KBM-7 (cell line): ENCODE data around the gene GALNT14.
"Not testable (repeated sequence)": the region's sequence is repeated elsewhere in the genome, so short reads cannot be mapped to it uniquely, and the experiment has no call there.

Experiments
- DNase-seq: peaks from one replicate; pipeline ENCODE4 v3.0.0-alpha.2; 2015
- in situ Hi-C: fragments of 300-500 bp; cut with MboI; formaldehyde crosslinking; loops from 2 replicates; pipeline ENCODE4 v1.14.3; 2020; ENCODE audit warnings: low sequenced_read_pairs, low pct_unique_long_range_greater_than_20kb, mixed read lengths

GALNT14 gene

DNA sequence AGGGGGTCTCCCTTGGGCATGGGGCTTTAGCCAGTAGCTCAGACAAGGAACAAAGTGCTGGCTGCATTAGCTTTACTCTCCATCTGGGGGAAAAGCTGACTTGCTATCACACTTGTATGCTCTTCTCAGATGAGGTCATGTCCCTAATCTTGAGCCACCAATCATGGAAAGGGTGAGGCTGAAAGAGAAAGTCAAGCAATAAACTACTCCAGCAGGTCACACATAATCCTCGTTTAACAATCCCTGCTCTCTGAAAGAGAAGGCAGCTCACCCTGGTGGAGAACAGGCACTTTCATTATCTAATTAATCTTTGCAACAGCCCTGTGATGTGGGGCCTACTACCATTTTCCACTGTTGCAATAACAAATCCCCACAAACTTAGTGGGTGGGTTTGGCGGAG is 201.3 kb downstream of the GALNT14 start:
- DNase-seq: no peak
- in situ Hi-C loops: no loop called here

DNA sequence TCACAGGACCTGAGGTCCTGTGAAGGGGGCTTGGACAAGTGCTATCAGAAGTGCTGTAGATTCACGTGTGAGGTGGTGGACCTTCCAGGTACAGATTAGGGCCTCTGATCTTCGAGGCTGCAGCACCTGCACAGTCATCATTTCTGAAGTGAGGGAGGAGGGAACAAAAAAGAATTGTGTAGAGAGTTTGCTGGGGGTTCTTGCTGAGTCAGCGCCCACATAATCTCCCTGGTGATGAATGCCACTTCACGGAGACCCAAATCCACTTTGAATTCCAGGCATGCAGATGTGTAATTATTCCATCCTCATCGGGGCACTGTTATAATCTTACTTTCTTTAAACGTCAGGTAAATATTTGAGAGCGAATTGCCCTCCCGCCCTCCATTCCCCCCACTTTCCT is 202.4 kb downstream of the GALNT14 start:
- in situ Hi-C loops: no loop called here
- no peak for DNase-seq

DNA sequence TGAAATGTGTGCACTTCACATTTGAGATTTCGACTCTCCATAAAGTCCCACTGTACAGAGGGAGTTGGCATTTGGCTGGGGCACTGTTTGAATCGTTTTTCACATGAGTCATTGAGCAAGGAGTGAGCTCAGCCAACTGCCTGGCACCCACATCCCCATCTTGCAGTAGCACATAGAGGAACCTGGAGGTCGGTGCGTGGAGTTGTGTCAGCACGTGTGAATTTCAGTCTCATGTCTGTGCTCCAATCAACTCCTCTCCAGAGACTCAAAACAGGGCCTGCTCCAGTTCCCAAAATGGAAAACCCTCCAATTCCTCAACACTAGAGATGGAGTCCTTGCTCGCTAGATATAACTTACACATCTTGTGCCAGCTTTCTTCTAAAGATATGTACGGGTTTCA is 204.2 kb downstream of the GALNT14 start:
- in situ Hi-C loops: no loop called here
- no peak for DNase-seq

DNA sequence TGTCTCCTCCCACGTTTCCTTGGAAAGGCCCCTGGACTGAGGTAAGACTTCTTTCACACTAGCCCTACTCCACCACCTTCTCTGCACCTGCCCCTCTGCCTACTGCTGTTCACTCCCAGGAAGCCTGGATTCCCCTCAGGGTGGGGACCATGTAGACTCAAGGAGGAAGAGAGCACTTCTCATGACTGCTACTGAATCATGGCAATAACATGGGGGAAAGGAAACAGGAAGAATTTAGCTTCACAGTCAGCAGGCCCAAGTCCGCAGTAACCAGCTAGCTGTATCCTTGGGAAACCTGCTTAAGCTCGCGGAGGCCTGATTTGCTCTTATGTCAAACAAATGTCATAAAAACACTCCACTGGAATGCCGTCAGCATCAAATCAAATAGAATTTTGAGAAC is 204.7 kb downstream of the GALNT14 start:
- in situ Hi-C loops: no loop called here
- no peak for DNase-seq

- in situ Hi-C loops: no loop called here
- DNase-seq: no peak
Observed at GRCh38 chr2:30932870-30933269, 205.4 kb downstream of the GALNT14 start.

DNA sequence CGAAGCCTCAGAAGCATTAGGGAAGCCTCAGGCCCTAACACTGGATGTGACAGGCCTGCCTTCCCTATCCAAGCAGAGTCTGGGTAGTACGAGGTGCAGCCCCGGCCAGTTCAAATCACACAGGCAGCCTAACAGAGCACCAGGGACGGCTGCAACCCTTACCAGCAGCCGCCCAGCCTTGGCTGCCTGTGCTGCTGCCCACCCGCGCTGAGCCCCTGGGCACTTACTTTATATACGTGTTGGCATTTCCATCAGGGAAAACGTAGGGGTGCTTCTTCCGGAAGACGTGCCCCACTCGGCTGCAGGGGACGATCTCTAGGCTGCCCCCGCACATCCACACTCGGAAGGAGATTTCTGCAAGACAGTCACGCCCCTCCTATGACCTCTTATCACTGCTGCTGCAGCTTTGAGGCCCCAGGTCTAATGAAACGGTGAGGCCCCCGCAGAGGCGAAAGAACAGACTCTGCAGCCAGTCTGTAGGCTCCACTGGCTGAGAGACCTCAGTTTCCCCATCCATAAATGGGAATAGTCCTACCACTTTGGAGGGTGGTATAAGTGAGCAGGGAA is 206.3 kb downstream of the GALNT14 start:
- in situ Hi-C loops: no loop called here
- DNase-seq: no peak

DNA sequence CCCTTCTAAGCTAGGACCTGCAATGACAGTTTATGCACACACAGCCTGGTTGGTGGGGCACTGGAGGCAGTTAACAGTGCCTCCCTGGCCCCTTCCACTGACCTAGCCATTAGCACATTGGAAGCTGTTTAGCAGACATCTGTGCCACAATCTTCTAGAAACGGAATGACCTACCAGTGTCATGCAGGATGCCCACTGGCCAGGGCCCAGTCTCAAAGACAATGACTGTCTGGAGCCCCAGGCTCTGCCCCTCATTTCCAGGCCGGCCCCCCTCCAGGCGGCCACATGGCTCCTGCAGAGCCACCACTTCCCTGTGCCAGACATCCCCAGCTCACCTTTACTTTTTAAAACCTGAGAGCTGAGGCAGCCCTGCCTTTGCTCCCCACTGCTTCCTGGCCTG is 207.5 kb downstream of the GALNT14 start:
- no peak for DNase-seq
- in situ Hi-C loops: no loop called here

- in situ Hi-C loops: no loop called here
- DNase-seq: no peak
Observed at GRCh38 chr2:30927465-30928075, 210.7 kb downstream of the GALNT14 start.

- in situ Hi-C loops: no loop called here
- no peak for DNase-seq
Observed at GRCh38 chr2:30926606-30927005, 211.6 kb downstream of the GALNT14 start.

- no peak for DNase-seq
- in situ Hi-C loops: no loop called here
Observed at GRCh38 chr2:30923623-30924022, 214.6 kb downstream of the GALNT14 start.

GRCh38 chr2:30920511-30920910 is 217.7 kb downstream of the GALNT14 start:
- no peak for DNase-seq

GRCh38 chr2:30915486-30915885 is 222.8 kb downstream of the GALNT14 start:
- in situ Hi-C loops: no loop called here
- DNase-seq: peak; percentile 15

More at GRCh38 chr2:30920511-30920910, 217.7 kb downstream of the GALNT14 start:
- in situ Hi-C loops: no loop called here

DNA sequence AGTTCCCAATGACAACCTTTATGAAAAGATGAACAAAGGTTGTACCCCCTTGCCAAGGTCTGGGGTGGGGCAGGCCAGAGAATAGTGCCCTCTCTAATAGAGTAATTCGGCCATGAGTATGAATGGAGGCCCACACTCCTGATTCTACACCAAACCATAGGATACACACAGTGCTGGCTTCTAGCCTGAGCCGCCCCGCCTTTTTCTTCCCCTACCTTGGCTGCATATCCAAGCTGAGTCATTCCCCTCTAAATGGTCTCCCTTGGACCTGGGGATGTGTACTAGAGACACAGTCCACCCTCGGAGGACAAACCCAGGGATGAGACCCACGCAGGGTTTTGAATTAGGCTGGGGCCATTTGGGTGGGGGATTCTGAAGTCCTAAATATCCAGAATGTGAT is 223.8 kb downstream of the GALNT14 start:
- in situ Hi-C loops: no loop called here
- no peak for DNase-seq

GRCh38 chr2:30912056-30912455 is 226.2 kb downstream of the GALNT14 start:
- in situ Hi-C loops: no loop called here
- no peak for DNase-seq

GRCh38 chr2:30911327-30911726 is 226.9 kb downstream of the GALNT14 start:
- DNase-seq: no peak
- in situ Hi-C loops: no loop called here

- no peak for DNase-seq
- in situ Hi-C loops: no loop called here
Observed at GRCh38 chr2:30910686-30911085, 227.6 kb downstream of the GALNT14 start.

GRCh38 chr2:30904437-30904836 is 233.8 kb downstream of the GALNT14 start:
- in situ Hi-C loops, DNase-seq: not testable (repeated sequence)

- no peak for DNase-seq
Observed at GRCh38 chr2:30903326-30903725, 234.9 kb downstream of the GALNT14 start.

DNA sequence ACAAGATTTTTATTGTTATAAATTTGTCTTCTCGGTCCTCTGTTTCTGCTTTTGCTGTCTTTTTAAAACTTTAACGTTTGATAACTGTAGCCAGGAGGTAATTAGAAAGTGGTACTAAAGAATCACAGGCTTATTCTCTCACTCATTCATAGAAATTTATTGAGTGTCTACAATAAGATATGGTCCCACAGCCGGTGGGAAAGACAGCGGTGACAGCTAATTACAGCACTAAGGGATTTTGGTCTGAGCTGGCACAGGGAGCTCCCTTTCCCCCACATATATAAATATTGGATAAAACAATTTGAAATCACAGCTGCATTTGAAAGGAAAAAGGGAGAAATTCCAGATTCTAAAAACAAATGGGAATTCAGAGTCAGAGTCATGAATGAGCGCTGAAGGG is 237.9 kb downstream of the GALNT14 start:
- no peak for DNase-seq
- in situ Hi-C loops: no loop called here

More at GRCh38 chr2:30903326-30903725, 234.9 kb downstream of the GALNT14 start:
- in situ Hi-C loops: no loop called here

- in situ Hi-C loops: no loop called here
- DNase-seq: no peak
Observed at GRCh38 chr2:30899516-30900054, 238.7 kb downstream of the GALNT14 start.

DNA sequence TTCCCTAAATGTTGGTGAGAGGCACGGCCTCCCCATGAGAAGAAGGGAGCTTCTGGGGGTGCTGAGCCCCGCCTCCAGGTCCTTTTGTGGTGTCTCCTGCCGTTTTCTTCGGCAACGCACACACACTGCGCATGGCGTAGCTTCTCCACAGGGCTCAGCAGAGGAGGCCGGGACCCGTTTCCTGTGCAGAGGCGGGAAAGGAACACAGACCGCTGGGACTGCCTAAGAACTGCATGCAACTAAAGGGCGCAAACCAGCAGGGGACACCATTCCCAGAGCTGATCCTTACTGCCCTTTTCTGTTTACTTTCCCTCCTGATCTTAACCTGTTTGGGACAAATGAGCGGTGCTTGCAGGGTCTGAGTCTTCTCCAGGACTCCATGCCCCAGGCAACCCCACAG is 240.7 kb downstream of the GALNT14 start:
- no peak for DNase-seq
- in situ Hi-C loops: no loop called here
